Sigmoid colon (tissue), 7 donors: ENCODE data around the gene ZDHHC9. TPM values are rescaled to one million over a fixed set of nuclear protein-coding genes. Genes with fewer than 3 reads are reported as not detected.
A peak's percentile ranks its signal among the peaks of the same experiment; 100 is the strongest.

Experiments used
- DNase-seq: peaks from one replicate; pipeline ENCODE4 v3.0.0-alpha.2; 2019
- H3K27ac ChIP-seq, 4 donors: fragments of 200-600 bp; sonication (generic); one replicate each; pipeline ENCODE4 v1.5.1; 2016 to 2019; ENCODE audit warnings: mild to moderate bottlenecking in 1 of 4
- H3K27me3 ChIP-seq, 3 donors: fragments of 200-600 bp; sonication (generic); one replicate each; pipeline ENCODE4 v1.5.1; 2019; ENCODE audit warnings: mild to moderate bottlenecking in 1 of 3
- H3K36me3 ChIP-seq, 4 donors: fragments of 200-600 bp; sonication (generic); one replicate each; pipeline ENCODE4 v1.5.1; 2016 to 2019
- H3K4me1 ChIP-seq, 4 donors: fragments of 200-600 bp; sonication (generic); one replicate each; pipeline ENCODE4 v1.5.1; 2017 to 2019
- H3K4me3 ChIP-seq, 4 donors: fragments of 200-600 bp; sonication (generic); one replicate each; pipeline ENCODE4 v1.5.1; 2017 to 2019; ENCODE audit warnings: mild to moderate bottlenecking in 2 of 4, moderate library complexity in 1 of 4
- H3K9me3 ChIP-seq, 4 donors: fragments of 200-600 bp in 3 of 4; sonication (generic) in 3 of 4; one replicate each; pipeline versions ENCODE4 v1.5.1 to v1.6.1; 2013 to 2019
- EP300 ChIP-seq, 4 donors: sonication (generic); formaldehyde crosslinking; IDR thresholded peaks; one replicate each; pipeline ENCODE4 v1.6.1; 2017; ENCODE audit warnings: antibody characterized with exemption in 4 of 4
- POLR2A ChIP-seq, 2 donors: fragments of 450-650 bp; IDR thresholded peaks; one replicate each; pipeline ENCODE4 v1.6.1; 2016; ENCODE audit warnings: antibody characterized with exemption in 2 of 2, mild to moderate bottlenecking in 2 of 2, moderate library complexity in 2 of 2
- POLR2AphosphoS5 ChIP-seq, 4 donors: sonication (generic); formaldehyde crosslinking; IDR thresholded peaks; one replicate each; pipeline ENCODE4 v1.6.1; 2017; ENCODE audit warnings: antibody characterized with exemption in 4 of 4
- WGBS, 2 donors: extraction: QIAGEN DNeasy Blood & Tissue Kit; methylation state at CpG; one replicate each; pipeline ENCODE4 v1.1.7; 2013; 5-methylcytosine and 5-hydroxymethylcytosine counted together
- intact Hi-C: fragments of 100-400 bp; cut with DNase I; formaldehyde crosslinking; loops from one replicate; pipeline ENCODE4 v1.15.1; 2023
- polyA plus RNA-seq, 3 donors: library from polyadenylated mRNA; stranded (reverse); fragments of 200-250 nt; gene quantifications; one replicate each; pipeline ENCODE4 v1.2.3, GENCODE V29; 2013
- total RNA-seq, 4 donors: library from RNA; depleted of rRNA; stranded (reverse); fragments of >200 nt; gene quantifications; one replicate each; pipeline ENCODE4 v1.1.0, GENCODE V29; 2016
- TF ChIP-seq, protein P1 (sequence below), 4 experiments: fragments of 450-650 bp in 3 of 4; fragments of 200-600 bp in 1 of 4; IDR thresholded peaks; one replicate each; pipeline ENCODE4 v1.5.1; 2016 to 2019; ENCODE audit warnings: antibody characterized with exemption in 4 of 4, mild to moderate bottlenecking in 3 of 4, moderate library complexity in 2 of 4
- donor health status: healthy with polysubstance abuse.
- donor health status: Bipolar disorder and iron deficiency.
- donor health status: healthy.

The ZDHHC9 gene
- total and polyA plus RNA-seq, 7 donors, result 6.6 to 18.1 (median 13.0) TPM

DNA sequence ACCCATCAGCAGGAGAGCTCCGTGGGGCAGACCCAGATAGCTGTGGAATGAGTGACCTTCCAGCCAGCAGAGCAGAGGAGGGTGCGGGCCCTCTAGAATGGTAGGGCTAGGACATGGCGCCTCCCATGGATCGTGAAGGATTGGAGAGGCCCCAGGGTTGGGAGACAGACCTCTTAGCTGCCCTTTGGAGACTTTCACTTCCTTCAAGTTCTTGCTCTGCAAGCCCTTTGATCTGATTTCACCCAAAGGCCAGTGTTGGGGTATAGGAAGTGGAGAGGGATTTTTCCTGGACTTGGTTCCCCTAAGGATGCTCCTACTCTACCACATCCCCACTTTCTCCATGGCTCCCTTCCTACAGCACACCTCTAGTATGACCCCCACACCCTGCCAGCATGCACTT is 61.0 kb downstream of the ZDHHC9 start:
- no peaks in the 10 kb centered on the region for H3K9me3 ChIP-seq
- WGBS, 2 donors, result 55 to 82% methylated on average over 4 of the region's 4 CpGs
- no peaks in the 10 kb centered on the region for H3K27me3 ChIP-seq
- H3K27ac ChIP-seq, result no peak overlapping the region
- H3K36me3 ChIP-seq, result no peaks in the 10 kb centered on the region
- no peak for TF ChIP-seq EP300 (IDR thresholded peaks at IDR 0.05)
- no peak for TF ChIP-seq POLR2AphosphoS5 (IDR thresholded peaks at IDR 0.05)
- TF ChIP-seq, protein P1, sequence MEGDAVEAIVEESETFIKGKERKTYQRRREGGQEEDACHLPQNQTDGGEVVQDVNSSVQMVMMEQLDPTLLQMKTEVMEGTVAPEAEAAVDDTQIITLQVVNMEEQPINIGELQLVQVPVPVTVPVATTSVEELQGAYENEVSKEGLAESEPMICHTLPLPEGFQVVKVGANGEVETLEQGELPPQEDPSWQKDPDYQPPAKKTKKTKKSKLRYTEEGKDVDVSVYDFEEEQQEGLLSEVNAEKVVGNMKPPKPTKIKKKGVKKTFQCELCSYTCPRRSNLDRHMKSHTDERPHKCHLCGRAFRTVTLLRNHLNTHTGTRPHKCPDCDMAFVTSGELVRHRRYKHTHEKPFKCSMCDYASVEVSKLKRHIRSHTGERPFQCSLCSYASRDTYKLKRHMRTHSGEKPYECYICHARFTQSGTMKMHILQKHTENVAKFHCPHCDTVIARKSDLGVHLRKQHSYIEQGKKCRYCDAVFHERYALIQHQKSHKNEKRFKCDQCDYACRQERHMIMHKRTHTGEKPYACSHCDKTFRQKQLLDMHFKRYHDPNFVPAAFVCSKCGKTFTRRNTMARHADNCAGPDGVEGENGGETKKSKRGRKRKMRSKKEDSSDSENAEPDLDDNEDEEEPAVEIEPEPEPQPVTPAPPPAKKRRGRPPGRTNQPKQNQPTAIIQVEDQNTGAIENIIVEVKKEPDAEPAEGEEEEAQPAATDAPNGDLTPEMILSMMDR (IDR thresholded peaks at IDR 0.05), result no peak
- no peak for TF ChIP-seq POLR2A (IDR thresholded peaks at IDR 0.05)
- DNase-seq, result no peak
- intact Hi-C loops, result no loop called here
- H3K4me3 ChIP-seq, result no peak overlapping the region
- H3K4me1 ChIP-seq, result no peaks in the 10 kb centered on the region

DNA sequence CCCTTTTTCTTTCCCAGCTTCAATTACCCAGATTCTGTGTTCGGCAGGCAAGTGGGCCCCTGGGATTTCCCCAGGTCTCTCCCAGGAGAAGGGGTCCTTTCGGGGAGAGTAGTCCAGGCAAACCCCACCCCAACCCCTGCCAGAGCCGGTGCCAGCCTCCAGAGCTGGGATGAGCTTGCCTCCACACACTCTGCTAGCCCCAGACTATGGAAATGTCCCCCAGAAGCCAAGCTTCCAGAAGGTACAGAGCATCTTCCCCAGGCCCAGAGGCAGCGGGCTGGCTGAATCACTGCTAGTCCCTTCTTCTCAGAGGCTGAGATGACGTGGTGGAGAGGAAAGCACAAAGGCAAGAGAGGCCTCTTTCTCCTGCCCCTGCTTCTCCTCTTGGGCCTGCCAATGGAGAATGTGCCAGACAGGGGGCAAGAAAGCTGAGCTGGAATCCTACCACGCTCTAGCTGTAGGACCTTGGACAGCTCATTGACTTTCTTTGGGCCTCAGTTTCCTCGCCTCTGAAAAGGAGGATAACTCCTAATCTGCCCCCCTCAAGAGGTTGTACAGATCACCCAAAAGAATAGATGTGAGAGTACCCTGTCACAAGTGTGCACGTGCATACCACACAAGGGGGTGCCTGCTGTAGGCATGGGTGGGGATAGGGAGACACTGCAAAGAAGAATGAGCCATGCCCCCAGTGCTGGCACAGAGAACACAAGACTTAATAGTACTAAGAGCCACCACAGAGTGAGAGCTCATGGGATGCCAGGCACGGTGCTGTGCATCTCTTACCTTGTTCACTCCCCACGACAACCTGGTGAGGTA is 61.8 kb downstream of the ZDHHC9 start:
- WGBS, 2 donors, result 58 to 85% methylated on average over 10 of the region's 10 CpGs
- Histone ChIP-seq H3K27me3 (no peaks in the 10 kb centered on the region), H3K36me3 (no peaks in the 10 kb centered on the region), H3K27ac (no peak overlapping the region), H3K4me1 (no peaks in the 10 kb centered on the region), H3K9me3 (no peaks in the 10 kb centered on the region), H3K4me3 (no peak overlapping the region)
- DNase-seq, result no peak
- TF ChIP-seq POLR2A (IDR thresholded peaks at IDR 0.05) (no peak), EP300 (IDR thresholded peaks at IDR 0.05) (no peak), POLR2AphosphoS5 (IDR thresholded peaks at IDR 0.05) (no peak)
- TF ChIP-seq, protein P1 (IDR thresholded peaks at IDR 0.05), result no peak
- intact Hi-C loops, result no loop called here

DNA sequence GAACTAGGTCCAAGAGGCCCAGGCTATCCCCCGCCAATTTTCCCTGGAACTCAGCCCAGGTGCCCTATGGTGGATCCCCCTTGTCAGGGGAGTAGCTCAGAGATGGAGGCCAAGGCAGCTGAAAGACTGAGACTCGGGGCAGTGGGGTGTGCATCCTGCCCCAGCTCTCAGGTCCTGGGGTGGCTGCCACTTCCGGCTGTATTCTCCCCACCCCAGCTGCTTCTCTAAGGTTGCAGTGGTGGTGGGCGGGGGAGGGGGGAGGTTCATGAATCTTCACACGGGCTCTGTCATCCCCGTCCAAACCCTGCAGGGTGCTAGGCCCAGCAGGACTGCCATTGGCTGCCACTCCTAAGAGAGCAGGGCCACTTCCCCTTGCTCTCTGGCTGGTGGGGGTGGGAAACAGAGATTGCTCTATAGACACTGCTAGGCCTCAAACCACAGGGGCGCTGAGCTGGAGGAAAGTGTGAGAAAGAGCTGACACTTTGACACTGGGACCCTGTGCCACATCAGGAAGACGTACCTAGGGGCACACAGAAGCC is 62.5 kb downstream of the ZDHHC9 start:
- Histone ChIP-seq H3K27ac (peak overlapping the region in 1 of 4 donors; percentile 25), H3K4me1 (no peaks in the 10 kb centered on the region), H3K27me3 (no peaks in the 10 kb centered on the region), H3K9me3 (no peaks in the 10 kb centered on the region), H3K36me3 (no peaks in the 10 kb centered on the region), H3K4me3 (peak overlapping the region in 1 of 4 donors; percentile 26)
- TF ChIP-seq POLR2A (IDR thresholded peaks at IDR 0.05) (no peak), EP300 (IDR thresholded peaks at IDR 0.05) (no peak), POLR2AphosphoS5 (IDR thresholded peaks at IDR 0.05) (no peak)
- TF ChIP-seq, protein P1 (IDR thresholded peaks at IDR 0.05), result no peak
- intact Hi-C loops, result no loop called here
- DNase-seq, result no peak
- 40 to 80% methylated on average over 8 of the region's 8 CpGs for WGBS, 2 donors

DNA sequence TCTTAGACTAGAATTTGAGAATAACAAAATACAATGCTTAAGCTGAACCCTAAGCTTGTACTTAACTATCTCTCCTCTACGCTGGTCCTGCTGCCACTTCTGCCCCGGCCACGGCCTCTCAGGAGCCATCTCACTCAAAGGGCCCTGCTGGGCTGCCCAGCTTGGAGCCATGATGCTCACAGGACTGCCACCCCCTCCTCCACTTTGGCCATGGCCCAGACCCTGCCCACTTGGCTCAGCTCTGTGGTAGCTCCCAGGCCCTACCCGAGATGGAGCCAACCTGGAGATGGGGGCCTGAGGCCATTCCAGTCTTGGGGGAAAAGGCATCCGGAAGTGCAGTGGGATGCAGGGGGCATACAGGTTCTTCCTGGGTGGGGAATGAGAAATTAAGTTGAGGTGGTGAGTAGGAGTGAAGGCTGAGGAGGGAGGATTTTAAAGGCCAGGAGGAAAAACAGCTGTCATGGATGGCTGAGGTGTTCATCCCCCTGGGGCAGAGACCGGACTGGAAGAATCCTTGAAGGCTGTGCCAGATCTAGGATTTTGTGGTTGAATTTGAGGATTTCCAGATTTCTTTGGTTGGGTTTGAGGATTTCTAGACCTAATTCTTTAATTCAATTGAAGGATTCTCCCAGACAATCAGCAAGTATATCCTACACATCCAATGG is 63.1 kb downstream of the ZDHHC9 start:
- Histone ChIP-seq H3K36me3 (no peaks in the 10 kb centered on the region), H3K27ac (peak overlapping the region in 1 of 4 donors; percentile 25), H3K27me3 (no peaks in the 10 kb centered on the region), H3K4me3 (peak overlapping the region in 1 of 4 donors; percentile 26), H3K9me3 (no peaks in the 10 kb centered on the region), H3K4me1 (no peaks in the 10 kb centered on the region)
- TF ChIP-seq, protein P1 (IDR thresholded peaks at IDR 0.05), result no peak
- TF ChIP-seq POLR2AphosphoS5 (IDR thresholded peaks at IDR 0.05), result no peak
- TF ChIP-seq EP300 (IDR thresholded peaks at IDR 0.05), result no peak
- no peak for TF ChIP-seq POLR2A (IDR thresholded peaks at IDR 0.05)
- intact Hi-C loops, result no loop called here
- 51 to 78% methylated on average over 6 of the region's 6 CpGs for WGBS, 2 donors
- DNase-seq, result no peak
